Vagina (tissue), 2 donors: ENCODE data around the gene CDIP1.

Experiments used
- CTCF ChIP-seq, 3 experiments: fragments of 450-650 bp in 2 of 3; fragments of 200-600 bp in 1 of 3; sonication (generic) in 1 of 3; IDR thresholded peaks; one replicate each; pipeline ENCODE4 v1.5.1; 2017 to 2019; ENCODE audit warnings: antibody characterized with exemption in 3 of 3, mild to moderate bottlenecking in 2 of 3, moderate library complexity in 2 of 3
- POLR2A ChIP-seq, 2 donors: fragments of 450-650 bp; IDR thresholded peaks; one replicate each; pipeline ENCODE4 v1.6.1; 2017; ENCODE audit warnings: antibody characterized with exemption in 2 of 2, mild to moderate bottlenecking in 2 of 2, moderate library complexity in 2 of 2

DNA sequence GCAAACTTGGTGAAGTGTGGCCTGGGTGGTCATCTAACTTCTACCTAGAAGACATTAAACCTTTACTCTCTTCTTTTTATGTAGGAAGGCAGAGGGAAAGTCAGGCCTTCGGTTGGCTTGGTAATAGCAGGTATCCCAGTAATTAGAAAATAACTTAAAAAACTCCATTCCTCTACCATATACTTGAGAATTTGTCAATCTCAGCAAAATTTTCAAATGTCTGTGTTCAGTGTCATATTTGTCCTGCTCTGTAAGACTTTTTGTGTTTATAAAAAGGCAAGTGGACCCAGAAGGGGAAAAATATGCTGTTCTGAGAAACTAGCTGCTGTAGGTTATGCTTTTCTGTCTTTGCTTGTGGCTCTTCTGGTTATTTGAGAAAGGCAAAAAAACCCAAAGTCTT is 56.6 kb downstream of the CDIP1 start:
- TF ChIP-seq CTCF (IDR thresholded peaks at IDR 0.05) (no peak), POLR2A (IDR thresholded peaks at IDR 0.05) (no peak)
